ENCODE measurements around the gene MEIKIN.
"Not testable (repeated sequence)": the region's sequence is repeated elsewhere in the genome, so short reads cannot be mapped to it uniquely, and the experiment has no call there.

MEIKIN gene

GRCh38 chr5:131899686-131900085, 45.8 kb downstream of the MEIKIN start:
- no peak for TF ChIP-seq CTCF (IDR thresholded peaks at IDR 0.05; ENCODE audit: low read depth, low read length)
- no peak overlapping the region for H3K4me3 ChIP-seq (ENCODE audit: low read depth, low read length)
- no peak for DNase-seq (ENCODE audit: low read depth, low spot score)
- in situ Hi-C loops (cut with HindIII; ENCODE audit: low sequenced_read_pairs), result no loop called here

GRCh38 chr5:131883984-131884383, 61.5 kb downstream of the MEIKIN start:
- H3K4me3 ChIP-seq (ENCODE audit: low read depth, low read length), result no peak overlapping the region
- DNase-seq (ENCODE audit: low read depth, low spot score), result no peak
- in situ Hi-C loops (cut with HindIII; ENCODE audit: low sequenced_read_pairs), result no loop called here
- TF ChIP-seq CTCF (IDR thresholded peaks at IDR 0.05; ENCODE audit: low read depth, low read length), result no peak

- in situ Hi-C loops (cut with HindIII; ENCODE audit: low sequenced_read_pairs), result no loop called here
- DNase-seq (ENCODE audit: low read depth, low spot score), result no peak
- TF ChIP-seq CTCF (IDR thresholded peaks at IDR 0.05; ENCODE audit: low read depth, low read length), result no peak
- no peak overlapping the region for H3K4me3 ChIP-seq (ENCODE audit: low read depth, low read length)
These were observed 65.8 kb downstream of the MEIKIN start for GRCh38 chr5:131879705-131880104.

- DNase-seq (ENCODE audit: low read depth, low spot score), result no peak
- TF ChIP-seq CTCF (IDR thresholded peaks at IDR 0.05; ENCODE audit: low read depth, low read length), result no peak
- no peak overlapping the region for H3K4me3 ChIP-seq (ENCODE audit: low read depth, low read length)
- in situ Hi-C loops (cut with HindIII; ENCODE audit: low sequenced_read_pairs), result no loop called here
These were observed 67.6 kb downstream of the MEIKIN start for GRCh38 chr5:131877873-131878272.

- H3K4me3 ChIP-seq (ENCODE audit: low read depth, low read length); DNase-seq (ENCODE audit: low read depth, low spot score); in situ Hi-C loops (cut with HindIII; ENCODE audit: low sequenced_read_pairs): not testable (repeated sequence)
These were observed 74.2 kb downstream of the MEIKIN start for GRCh38 chr5:131871251-131871650.

- in situ Hi-C loops (cut with HindIII; ENCODE audit: low sequenced_read_pairs), result no loop called here
- no peak for DNase-seq (ENCODE audit: low read depth, low spot score)
- H3K4me3 ChIP-seq (ENCODE audit: low read depth, low read length), result no peak overlapping the region
- no peak for TF ChIP-seq CTCF (IDR thresholded peaks at IDR 0.05; ENCODE audit: low read depth, low read length)
These were observed 77.9 kb downstream of the MEIKIN start for GRCh38 chr5:131867524-131867923.

GRCh38 chr5:131863700-131864099, 81.8 kb downstream of the MEIKIN start:
- TF ChIP-seq CTCF (IDR thresholded peaks at IDR 0.05; ENCODE audit: low read depth, low read length), result no peak
- in situ Hi-C loops (cut with HindIII; ENCODE audit: low sequenced_read_pairs), result no loop called here
- no peak overlapping the region for H3K4me3 ChIP-seq (ENCODE audit: low read depth, low read length)
- DNase-seq (ENCODE audit: low read depth, low spot score), result no peak
